OCI-LY3 (cell line): ENCODE results near the gene FAM117A.

Experiments
- H2AFZ ChIP-seq: fragments of 200-600, 300-600 bp; shearing (Covaris generic); 2 replicates; pipeline ENCODE4 v1.6.0; 2014; ENCODE audit warnings: antibody characterized with exemption, low read depth, low read length
- H3K27ac ChIP-seq: fragments of 200-600, 300-600 bp; sonication (generic); 2 replicates; pipeline ENCODE4 v1.5.1; 2014; ENCODE audit warnings: mild to moderate bottlenecking, low read length, moderate library complexity, mixed read lengths
- H3K27me3 ChIP-seq: fragments of 200-600, 300-600 bp; sonication (generic); 2 replicates; pipeline ENCODE4 v1.6.1; 2014; ENCODE audit warnings: low read depth, low read length, mixed read lengths
- H3K36me3 ChIP-seq: fragments of 200-600, 300-600 bp; sonication (generic); replicated peaks from 2 replicates; pipeline ENCODE3; 2014; ENCODE audit warnings: low read depth, low read length, mixed read lengths
- H3K4me1 ChIP-seq: fragments of 300-600, 200-600 bp; sonication (generic); 2 replicates; pipeline ENCODE4 v1.6.1; 2014; ENCODE audit warnings: low read length, mixed read lengths
- H3K4me2 ChIP-seq: fragments of 200-600, 300-600 bp; sonication (generic); 2 replicates; pipeline ENCODE4 v1.6.1; 2014; ENCODE audit warnings: low read length, mixed read lengths
- H3K4me3 ChIP-seq: fragments of 300-600, 200-600 bp; sonication (generic); 2 replicates; pipeline ENCODE4 v1.5.1; 2014; ENCODE audit warnings: antibody characterized with exemption, mild to moderate bottlenecking, low read length, moderate library complexity
- H3K79me2 ChIP-seq: fragments of 300-600, 200-600 bp; shearing (Covaris generic); 2 replicates; pipeline ENCODE4 v1.6.1; 2014; ENCODE audit warnings: mild to moderate bottlenecking, low read length, mixed read lengths
- H3K9ac ChIP-seq: fragments of 300-600, 200-600 bp; shearing (Covaris generic); 2 replicates; pipeline ENCODE4 v1.6.0; 2014; ENCODE audit warnings: mild to moderate bottlenecking, low read length, moderate library complexity
- H3K9me3 ChIP-seq: fragments of 200-600, 300-600 bp; shearing (Covaris generic); 2 replicates; pipeline ENCODE4 v1.6.1; 2014; ENCODE audit warnings: low read length, mixed read lengths; ENCODE audit not compliant: insufficient read depth
- H4K20me1 ChIP-seq: fragments of 200-600, 300-600 bp; sonication (generic); 2 replicates; pipeline ENCODE4 v1.6.1; 2016; ENCODE audit warnings: low read length, mixed read lengths; ENCODE audit not compliant: insufficient read depth
- EZH2phosphoT487 ChIP-seq: fragments of 200-600 bp; shearing (Covaris generic); IDR thresholded peaks from 2 replicates; pipeline ENCODE4 v1.6.1; 2018; ENCODE audit warnings: antibody characterized with exemption, mixed run types, low read depth
- TF ChIP-seq, protein P1 (sequence below): fragments of 200-600, 300-600 bp; sonication (generic); IDR thresholded peaks from 2 replicates; pipeline ENCODE4 v1.5.1; 2014; ENCODE audit warnings: antibody characterized with exemption, low read length, low read depth

The FAM117A gene

DNA sequence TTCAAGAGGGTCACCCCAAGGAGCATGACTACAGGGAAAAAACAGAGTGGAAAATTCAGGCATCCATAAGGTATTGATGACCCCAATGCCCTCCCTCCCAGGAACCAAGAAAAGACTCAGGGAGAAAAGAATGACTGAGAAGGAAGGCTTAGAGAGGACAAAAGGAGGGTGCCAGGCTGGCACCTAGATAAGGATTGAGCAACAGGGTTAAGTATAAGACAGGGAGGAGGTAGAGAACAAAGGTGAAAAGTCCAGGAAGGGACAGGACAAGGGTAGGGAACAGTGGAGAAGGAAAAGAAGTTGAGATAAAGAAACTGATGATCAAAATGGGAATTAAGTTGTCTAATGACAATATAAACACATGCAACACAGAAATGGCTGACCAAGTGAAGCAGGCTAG, 58.7 kb downstream of the FAM117A start:
- Histone ChIP-seq H3K27ac (no peak overlapping the region), H3K4me1 (peaks cover 13% of the 10 kb centered on the region), H2AFZ (no peak overlapping the region), H3K79me2 (peaks cover 22% of the 10 kb centered on the region), H3K9ac (no peak overlapping the region), H3K4me2 (no peak overlapping the region), H4K20me1 (no peaks in the 10 kb centered on the region), H3K27me3 (no peaks in the 10 kb centered on the region), H3K9me3 (no peaks in the 10 kb centered on the region), H3K36me3 (peaks cover 30% of the 10 kb centered on the region), H3K4me3 (no peak overlapping the region)
- TF ChIP-seq, protein P1, sequence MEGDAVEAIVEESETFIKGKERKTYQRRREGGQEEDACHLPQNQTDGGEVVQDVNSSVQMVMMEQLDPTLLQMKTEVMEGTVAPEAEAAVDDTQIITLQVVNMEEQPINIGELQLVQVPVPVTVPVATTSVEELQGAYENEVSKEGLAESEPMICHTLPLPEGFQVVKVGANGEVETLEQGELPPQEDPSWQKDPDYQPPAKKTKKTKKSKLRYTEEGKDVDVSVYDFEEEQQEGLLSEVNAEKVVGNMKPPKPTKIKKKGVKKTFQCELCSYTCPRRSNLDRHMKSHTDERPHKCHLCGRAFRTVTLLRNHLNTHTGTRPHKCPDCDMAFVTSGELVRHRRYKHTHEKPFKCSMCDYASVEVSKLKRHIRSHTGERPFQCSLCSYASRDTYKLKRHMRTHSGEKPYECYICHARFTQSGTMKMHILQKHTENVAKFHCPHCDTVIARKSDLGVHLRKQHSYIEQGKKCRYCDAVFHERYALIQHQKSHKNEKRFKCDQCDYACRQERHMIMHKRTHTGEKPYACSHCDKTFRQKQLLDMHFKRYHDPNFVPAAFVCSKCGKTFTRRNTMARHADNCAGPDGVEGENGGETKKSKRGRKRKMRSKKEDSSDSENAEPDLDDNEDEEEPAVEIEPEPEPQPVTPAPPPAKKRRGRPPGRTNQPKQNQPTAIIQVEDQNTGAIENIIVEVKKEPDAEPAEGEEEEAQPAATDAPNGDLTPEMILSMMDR = no peak
- no peak for TF ChIP-seq EZH2phosphoT487

DNA sequence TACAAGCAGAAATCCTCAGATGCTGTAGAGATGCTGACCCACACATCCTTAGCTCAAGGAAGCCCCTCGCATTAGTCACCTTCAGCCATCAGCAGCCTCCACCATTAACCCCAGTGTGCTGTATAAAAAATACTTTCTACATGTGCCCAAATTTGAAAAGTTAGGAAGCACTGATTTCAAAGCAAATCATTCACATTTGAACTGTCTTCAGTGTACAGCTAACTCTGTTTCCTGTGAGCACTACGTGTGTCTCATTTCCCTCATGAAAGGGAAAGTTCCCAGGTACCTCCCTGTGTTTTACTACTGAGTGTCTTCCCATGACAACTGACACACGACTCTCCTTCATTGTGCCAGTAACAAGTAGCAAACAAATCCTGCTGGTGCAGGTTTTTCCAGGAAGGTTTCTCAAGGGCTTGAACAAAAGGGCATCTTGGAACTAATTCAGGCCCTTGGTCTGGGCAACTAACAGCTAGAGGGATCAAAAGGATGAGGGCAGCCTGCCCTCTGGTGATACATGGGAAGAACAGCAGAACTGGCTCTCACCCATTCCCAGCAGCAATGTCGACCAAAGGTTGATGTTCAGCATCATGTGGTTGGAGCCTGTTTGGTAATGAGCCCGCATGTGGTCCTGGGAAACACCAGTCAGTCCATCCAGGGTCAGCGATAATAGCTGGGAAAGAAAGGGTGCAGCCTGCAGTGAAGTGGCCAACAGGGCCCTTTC, 60.2 kb downstream of the FAM117A start:
- Histone ChIP-seq H2AFZ (no peak overlapping the region), H4K20me1 (no peaks in the 10 kb centered on the region), H3K9me3 (no peaks in the 10 kb centered on the region), H3K36me3 (peaks cover 34% of the 10 kb centered on the region), H3K4me1 (peaks cover 11% of the 10 kb centered on the region), H3K27me3 (no peaks in the 10 kb centered on the region), H3K9ac (no peak overlapping the region), H3K27ac (no peak overlapping the region), H3K79me2 (peaks cover 22% of the 10 kb centered on the region), H3K4me3 (no peak overlapping the region), H3K4me2 (no peak overlapping the region)
- TF ChIP-seq EZH2phosphoT487 = no peak
- TF ChIP-seq, protein P1 = peak; percentile 49

DNA sequence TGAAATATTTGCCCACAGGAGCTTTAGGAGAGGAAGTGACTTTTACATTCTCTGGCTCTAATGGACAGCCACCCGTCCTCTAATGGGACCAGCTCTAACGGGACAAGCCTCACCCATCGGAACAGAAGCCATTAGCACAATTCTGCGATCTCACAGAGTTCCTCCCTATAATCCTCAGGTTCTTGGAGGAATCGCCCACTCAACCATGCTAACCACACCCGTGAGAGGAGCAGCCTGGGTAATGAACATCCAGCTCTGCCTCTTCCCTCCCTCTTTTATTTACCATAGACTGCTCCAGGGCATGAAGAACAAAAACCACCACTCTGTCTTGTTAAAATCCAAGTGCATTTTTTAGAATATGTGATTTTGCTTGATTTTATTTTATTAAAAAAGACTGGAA, 63.0 kb downstream of the FAM117A start:
- H3K4me3 ChIP-seq = no peak overlapping the region
- no peak overlapping the region for H3K9ac ChIP-seq
- peaks cover 7% of the 10 kb centered on the region for H3K4me1 ChIP-seq
- H3K9me3 ChIP-seq = no peaks in the 10 kb centered on the region
- H3K79me2 ChIP-seq = peaks cover 6% of the 10 kb centered on the region; the same call in 1 of the 2 replicates
- H4K20me1 ChIP-seq = no peaks in the 10 kb centered on the region
- no peaks in the 10 kb centered on the region for H3K27me3 ChIP-seq
- H3K4me2 ChIP-seq = no peak overlapping the region
- no peak for TF ChIP-seq EZH2phosphoT487
- TF ChIP-seq, protein P1 = no peak
- no peak overlapping the region for H3K27ac ChIP-seq
- no peak overlapping the region for H2AFZ ChIP-seq
- peaks cover 34% of the 10 kb centered on the region for H3K36me3 ChIP-seq

DNA sequence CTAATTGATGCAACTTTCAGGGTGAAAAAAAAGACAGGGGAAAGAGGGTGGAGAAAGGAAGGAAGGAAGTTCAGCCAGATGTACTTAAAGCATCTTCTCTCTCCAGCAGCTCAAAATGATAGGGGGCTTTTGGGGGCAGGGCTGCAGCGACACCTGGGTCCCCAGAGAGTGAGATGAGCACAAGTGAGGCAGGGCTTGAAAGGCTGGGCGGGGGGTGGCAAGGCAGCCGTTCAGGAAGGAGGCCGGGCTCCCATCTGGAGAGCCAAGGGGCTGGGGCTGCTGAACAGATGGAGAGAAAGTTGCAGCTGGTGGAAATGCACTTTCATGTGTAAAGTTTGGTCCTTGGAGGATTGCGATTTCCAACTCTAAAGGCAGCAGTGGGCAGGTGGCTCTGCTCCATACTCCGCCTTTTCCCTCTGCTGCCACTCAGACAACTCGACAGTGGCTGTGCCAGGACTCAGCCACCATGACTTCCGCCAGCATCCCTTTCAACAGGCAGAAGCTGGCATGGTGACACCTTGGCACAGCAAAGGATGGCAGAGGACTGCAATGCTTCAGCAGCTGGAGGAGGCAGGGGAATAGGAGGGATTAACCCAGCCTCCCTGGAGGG, 63.9 kb downstream of the FAM117A start:
- Histone ChIP-seq H3K27ac (no peak overlapping the region), H3K4me3 (no peak overlapping the region), H3K36me3 (peaks cover 27% of the 10 kb centered on the region), H3K9ac (no peak overlapping the region), H3K27me3 (no peaks in the 10 kb centered on the region), H3K79me2 (no peaks in the 10 kb centered on the region), H3K9me3 (no peaks in the 10 kb centered on the region), H2AFZ (no peak overlapping the region), H4K20me1 (no peaks in the 10 kb centered on the region), H3K4me2 (no peak overlapping the region), H3K4me1 (peaks cover 16% of the 10 kb centered on the region)
- TF ChIP-seq EZH2phosphoT487 = no peak
- TF ChIP-seq, protein P1 = no peak
